Aortic smooth muscle cell (primary cell): Measurements from ENCODE around the gene CARD9. TPM values are rescaled to one million over a fixed set of nuclear protein-coding genes. Genes with fewer than 3 reads are reported as not detected.

Experiments
- total RNA-seq: library from RNA; depleted of rRNA; stranded (reverse); fragments of >200 nt; gene quantifications from 2 replicates; pipeline ENCODE4 v1.2.3, GENCODE V29; 2014

The CARD9 gene
- total RNA-seq, result 2.6 and 4.1 TPM in 2 replicates

GRCh38 chr9:136373300-136374182, at the start of gene CARD9:
Gene CARD9 (minus strand): TSS chr9:136373669. CDS start chr9:136372078, 1,591 bp downstream.

GRCh38 chr9:136410500-136411287, 37.2 kb upstream of the CARD9 start, which contains the start of the genes ENTR1 and PMPCA:
Gene ENTR1 (minus strand): TSS chr9:136410614. CDS start chr9:136410397, 217 bp downstream.
Gene PMPCA (plus strand): TSS chr9:136410658. CDS start chr9:136410669, 11 bp downstream.

GRCh38 chr9:136400038-136400834, 26.8 kb upstream of the CARD9 start, which contains the start of gene SNAPC4:
Gene SNAPC4 (minus strand): TSS chr9:136400170. CDS start chr9:136398428, 1,742 bp downstream.

GRCh38 chr9:136363106-136363948, 10.1 kb downstream of the CARD9 start, which contains the start of gene DNLZ:
Gene DNLZ (minus strand): TSS chr9:136363744. CDS start chr9:136363714, 30 bp downstream.

GRCh38 chr9:136327304-136327974, 46.0 kb downstream of the CARD9 start, which contains the start of gene GPSM1:
Gene GPSM1 (plus strand): TSS chr9:136327539. CDS start chr9:136327696, 157 bp downstream.

Other genes with a start within 250 kb of the CARD9 start
- not detected in 2 replicates for gene LHX3, start 168.5 kb downstream of the CARD9 start, total RNA-seq
- 8.6 and 9.9 TPM in 2 replicates for gene QSOX2, start 127.9 kb downstream of the CARD9 start, total RNA-seq
- under 0.01 TPM in 2 replicates for gene CCDC187, start 69.6 kb downstream of the CARD9 start, total RNA-seq
- gene GPSM1, start 46.1 kb downstream of the CARD9 start, total RNA-seq, result 41.7 and 50.7 TPM in 2 replicates
- gene DNLZ, start 9.9 kb downstream of the CARD9 start, total RNA-seq, result 9.9 and 16.5 TPM in 2 replicates
- 4.9 and 6.5 TPM in 2 replicates for gene SNAPC4, start 26.5 kb upstream of the CARD9 start, total RNA-seq
- 22.9 and 24.6 TPM in 2 replicates for gene ENTR1, start 36.9 kb upstream of the CARD9 start, total RNA-seq
- gene PMPCA, start 37.0 kb upstream of the CARD9 start, total RNA-seq, result 31.4 and 37.7 TPM in 2 replicates
- 5.2 and 5.3 TPM in 2 replicates for gene INPP5E, start 66.2 kb upstream of the CARD9 start, total RNA-seq
- gene SEC16A, start 109.4 kb upstream of the CARD9 start, total RNA-seq, result 18.2 and 24.9 TPM in 2 replicates
- 23.5 and 39.6 TPM in 2 replicates for gene NOTCH1, start 172.4 kb upstream of the CARD9 start, total RNA-seq